ENCODE measurements around the gene PIP4K2A.
"Not testable (repeated sequence)": the region's sequence is repeated elsewhere in the genome, so short reads cannot be mapped to it uniquely, and the experiment has no call there.

The PIP4K2A gene

DNA sequence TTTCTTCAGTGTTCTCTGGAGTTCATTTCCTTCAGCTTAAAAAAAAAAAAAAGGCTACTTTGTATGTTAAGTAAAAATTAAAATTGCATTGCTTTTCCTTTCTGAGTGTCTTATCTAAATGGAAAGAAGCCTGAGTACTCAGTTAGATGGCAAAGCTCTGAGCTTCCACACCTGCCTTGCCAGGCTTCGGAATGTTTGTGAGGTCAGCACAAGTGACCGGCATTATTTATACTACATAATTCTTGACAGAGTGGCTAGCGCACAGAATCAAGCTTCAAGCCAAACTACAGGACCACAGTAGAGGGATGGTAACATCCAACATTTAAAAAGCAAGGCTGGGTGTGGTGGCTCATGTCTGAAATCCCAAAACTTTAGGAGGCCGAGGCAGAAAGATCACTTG lies 17.3 kb downstream of the PIP4K2A start:
- in situ Hi-C loops (cut with MboI; ENCODE audit: low sequenced_read_pairs), result no loop called here

DNA sequence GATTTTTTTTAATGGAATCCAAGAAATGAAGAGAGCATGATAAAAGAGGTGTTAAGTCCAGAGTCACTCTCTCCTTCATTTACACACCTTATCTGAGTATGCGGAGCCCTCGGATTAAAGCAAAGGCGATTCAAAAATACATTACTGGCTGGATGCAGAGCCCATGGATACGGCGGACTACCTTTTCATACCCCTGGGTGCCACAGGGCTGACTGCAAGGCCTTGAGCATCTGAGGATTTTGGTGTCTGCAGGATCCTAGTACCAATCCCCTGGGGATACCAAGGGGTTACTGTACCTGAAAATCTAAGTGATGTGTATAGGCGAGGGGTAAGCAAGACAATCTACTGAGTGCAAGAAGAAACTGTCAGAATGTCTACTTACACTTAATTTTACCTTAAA lies 20.5 kb downstream of the PIP4K2A start:
- in situ Hi-C loops (cut with MboI; ENCODE audit: low sequenced_read_pairs), result no loop called here

DNA sequence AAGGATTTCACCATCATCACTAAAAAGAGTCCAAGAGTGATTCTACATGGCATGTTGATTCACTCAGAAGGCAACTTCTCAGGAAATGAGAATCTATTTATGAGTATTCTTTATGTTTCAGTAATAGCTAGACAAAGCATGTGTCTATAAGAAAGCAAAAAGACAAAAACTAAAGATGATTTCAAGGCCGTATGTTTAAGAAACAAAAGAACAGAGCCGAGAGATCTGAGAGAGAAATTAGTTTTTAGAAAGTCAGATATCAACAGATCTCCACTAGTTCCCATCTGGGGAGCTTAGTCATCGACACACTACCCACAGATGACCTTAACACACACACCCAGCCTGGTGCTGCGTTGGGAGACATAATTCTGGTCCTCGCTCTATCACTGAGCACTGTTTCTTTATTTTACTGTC lies 21.0 kb downstream of the PIP4K2A start:
- in situ Hi-C loops (cut with MboI; ENCODE audit: low sequenced_read_pairs), result no loop called here

DNA sequence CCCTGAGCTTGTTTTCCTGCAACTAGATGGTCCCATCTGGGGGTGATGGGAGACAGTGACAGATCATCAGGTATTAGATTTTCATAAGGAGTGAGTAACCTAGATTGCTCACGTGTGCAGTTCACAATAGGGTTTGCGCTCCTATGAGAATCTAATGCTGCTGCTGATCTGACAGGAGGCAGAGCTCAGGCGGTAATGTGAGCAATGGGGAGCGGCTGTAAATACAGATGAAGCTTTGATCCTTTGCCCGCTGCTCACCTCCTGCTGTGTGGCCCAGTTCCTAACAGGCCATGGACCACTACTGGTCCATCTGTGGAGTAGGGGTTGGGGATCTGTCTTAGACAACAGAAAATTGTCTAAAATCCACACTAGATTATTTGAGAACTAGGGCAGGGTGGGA lies 22.3 kb downstream of the PIP4K2A start:
- in situ Hi-C loops (cut with MboI; ENCODE audit: low sequenced_read_pairs), result not testable (repeated sequence)

DNA sequence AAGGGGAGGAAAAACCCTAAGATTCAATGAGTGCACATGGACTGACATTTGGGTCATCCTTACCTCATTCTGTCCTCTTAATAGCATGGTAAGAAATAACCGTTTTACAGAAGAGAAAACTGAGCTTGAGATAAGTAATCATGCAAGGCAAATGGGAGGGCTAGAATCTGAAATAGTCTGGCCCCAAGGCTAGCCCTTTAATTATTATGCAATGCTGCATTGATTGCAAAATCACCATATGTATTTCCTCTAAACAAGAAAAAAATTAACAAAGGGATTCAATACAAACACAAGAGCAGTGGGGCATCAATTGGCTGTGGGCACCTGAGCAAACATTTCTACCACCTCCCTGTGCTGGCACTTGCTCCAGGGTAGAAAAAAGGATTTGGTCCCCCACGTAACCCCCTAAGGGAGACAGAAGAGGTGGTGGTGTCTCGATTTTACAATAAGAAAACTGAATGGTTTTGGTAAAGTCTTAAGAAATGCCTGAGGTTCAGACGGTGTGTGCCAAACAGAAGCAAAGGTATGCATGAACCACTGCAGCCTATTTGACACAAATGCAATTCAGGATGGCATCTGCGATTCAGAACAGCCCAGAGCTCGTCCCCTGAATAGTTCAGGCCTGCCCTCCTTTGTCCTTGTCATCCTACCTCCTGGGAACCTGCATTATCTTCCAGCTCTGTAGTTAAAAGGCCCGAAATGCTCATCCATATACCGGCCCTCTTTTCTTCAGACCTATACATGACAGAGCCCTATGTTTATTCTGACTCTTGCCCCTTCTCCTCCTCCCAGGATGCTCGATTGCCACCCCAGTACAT lies 23.6 kb downstream of the PIP4K2A start:
- in situ Hi-C loops (cut with MboI; ENCODE audit: low sequenced_read_pairs), result no loop called here

DNA sequence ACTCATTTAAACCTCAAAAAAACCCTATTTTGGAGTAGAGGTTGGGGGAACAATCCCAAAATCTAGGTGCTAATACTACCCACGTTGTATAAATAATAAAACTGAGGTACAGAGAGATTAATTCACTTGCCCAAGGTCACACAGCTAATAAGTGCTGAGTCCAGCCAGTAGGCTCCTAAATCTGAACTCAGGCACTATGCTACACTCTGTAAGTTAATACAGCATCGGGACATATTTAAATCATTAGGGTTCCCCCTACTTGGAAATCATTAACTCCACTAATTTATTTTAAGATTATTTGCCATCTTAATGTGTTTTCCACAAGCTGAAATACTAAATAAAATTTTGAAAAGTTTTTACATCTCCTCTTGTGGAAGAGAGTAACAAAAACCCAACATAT lies 24.2 kb downstream of the PIP4K2A start:
- in situ Hi-C loops (cut with MboI; ENCODE audit: low sequenced_read_pairs), result no loop called here

DNA sequence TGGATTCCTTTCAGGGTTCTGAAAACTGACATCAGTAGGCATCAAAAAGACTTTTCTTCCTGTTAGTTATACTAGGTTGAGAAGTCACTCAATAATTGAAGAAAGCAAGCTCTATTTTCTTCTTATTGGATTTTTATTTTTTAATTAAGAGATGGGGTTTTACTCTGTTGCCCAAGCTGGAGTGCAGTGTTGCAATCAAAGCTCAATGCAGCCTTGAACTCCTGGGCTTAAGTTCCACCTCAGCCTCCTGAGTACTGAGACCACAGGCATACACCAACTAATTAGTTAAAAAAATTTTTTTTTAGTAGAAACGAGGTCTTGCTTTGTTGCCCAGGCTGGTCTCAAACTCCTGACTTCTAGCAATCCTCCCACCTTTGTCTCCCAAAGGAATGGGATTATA lies 28.0 kb downstream of the PIP4K2A start:
- in situ Hi-C loops (cut with MboI; ENCODE audit: low sequenced_read_pairs), result no loop called here

DNA sequence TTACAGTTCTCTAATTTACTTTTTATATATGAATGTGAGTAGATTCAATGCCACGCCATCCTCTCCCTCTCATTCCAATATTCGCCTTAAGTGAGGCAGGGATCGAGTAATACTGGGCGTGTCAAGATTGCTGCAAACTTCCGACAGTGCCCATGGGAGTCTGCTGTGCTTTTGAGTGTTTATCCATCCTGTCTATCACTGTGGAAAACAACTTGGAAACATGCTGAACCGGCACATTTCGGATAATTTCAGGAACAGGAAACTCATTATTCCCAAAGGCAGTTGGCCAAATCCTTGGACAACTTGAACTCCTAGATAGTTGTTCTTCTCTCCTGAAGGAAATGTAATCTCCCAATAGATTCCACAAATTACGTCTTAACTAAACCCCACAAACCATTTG lies 28.5 kb downstream of the PIP4K2A start:
- in situ Hi-C loops (cut with MboI; ENCODE audit: low sequenced_read_pairs), result no loop called here

DNA sequence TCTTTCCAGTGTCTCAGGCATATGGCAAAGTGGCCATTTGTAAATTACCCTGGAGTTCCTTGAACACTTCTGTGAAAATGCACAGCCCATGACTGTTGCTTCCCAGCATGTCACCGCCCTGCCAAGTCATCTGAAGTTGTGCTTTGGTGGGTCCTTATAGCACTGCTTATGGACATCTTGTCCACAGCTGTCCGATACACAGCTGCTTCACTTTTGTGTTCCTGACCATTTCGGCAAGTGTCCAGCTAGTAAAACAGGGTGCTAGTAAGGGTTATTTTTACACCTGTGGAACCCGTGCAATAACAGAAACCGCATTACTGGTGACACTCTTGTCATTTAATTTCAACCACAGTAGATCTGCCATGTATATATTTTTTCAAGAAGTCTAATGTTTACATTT lies 29.7 kb downstream of the PIP4K2A start:
- in situ Hi-C loops (cut with MboI; ENCODE audit: low sequenced_read_pairs), result no loop called here

DNA sequence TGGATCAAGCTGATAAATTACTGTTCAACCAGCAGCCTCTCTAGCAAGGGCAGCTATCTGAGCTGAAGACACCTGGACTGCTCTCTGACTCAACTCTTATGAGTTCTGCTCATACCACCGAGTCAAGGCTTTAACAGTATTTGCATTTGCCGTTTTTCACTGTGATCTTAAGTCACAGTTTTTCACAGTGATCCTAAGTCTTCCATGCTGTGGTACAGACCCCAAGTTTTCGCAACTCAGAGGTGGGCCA lies 31.3 kb downstream of the PIP4K2A start:
- in situ Hi-C loops (cut with MboI; ENCODE audit: low sequenced_read_pairs), result no loop called here

DNA sequence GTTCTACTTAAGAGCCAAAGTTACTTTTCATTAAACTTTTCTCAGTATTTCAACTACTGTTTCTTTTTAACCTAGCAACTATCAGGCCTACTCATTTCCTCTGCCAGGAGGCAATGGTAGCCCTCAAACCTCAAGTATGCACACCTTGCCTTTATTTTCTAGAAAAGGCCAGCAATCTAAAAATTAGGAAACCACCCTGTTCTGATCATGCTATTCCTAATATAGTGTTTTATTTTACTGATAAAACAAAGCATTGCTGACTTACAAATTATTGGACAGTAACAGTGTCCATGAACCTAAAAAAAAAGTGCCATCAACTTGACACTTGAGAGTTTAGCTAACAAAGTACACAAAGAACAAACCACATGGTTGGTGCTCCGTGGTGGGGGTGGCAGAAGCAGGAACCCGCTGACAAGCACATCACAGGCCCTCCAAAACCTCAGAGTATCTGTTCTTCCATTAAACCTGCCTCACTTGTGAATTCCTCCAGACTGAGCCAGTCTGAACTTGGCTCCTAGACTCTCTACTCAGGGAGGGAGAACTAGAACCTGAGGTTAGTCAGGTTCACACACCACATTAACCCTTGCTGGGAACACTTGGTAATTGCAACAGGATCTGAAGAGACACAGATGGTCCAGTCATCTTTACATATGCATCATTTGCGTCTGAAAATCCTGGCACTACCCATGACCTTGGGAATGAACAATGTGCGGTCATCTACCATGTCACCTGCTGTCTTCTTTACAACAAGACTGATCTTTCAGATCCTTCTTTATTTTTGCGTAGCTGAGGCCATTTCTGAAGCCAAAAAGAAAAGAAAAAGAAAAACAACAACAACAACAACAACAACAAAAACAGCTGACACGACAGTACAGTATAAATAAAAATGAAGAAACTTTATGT lies 31.9 kb downstream of the PIP4K2A start:
- in situ Hi-C loops (cut with MboI; ENCODE audit: low sequenced_read_pairs), result no loop called here

DNA sequence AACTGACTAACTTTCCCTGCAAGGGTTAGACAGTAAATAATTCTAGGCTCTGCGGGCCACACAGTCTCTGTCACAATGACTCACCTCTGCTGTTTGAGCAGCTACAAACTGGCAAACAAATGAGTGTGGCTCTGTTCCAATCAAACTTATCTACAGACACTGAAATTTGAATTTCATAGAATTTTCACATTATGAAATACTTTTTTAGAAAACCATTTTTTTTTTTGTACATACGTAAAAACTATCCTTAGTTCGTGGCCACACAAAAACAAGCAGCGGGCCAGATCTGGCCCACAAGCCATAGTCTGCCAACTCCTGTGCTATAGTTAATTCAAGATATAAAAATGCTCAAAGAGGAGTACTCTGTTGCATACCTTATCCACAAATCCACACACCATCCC lies 32.6 kb downstream of the PIP4K2A start:
- in situ Hi-C loops (cut with MboI; ENCODE audit: low sequenced_read_pairs), result no loop called here

DNA sequence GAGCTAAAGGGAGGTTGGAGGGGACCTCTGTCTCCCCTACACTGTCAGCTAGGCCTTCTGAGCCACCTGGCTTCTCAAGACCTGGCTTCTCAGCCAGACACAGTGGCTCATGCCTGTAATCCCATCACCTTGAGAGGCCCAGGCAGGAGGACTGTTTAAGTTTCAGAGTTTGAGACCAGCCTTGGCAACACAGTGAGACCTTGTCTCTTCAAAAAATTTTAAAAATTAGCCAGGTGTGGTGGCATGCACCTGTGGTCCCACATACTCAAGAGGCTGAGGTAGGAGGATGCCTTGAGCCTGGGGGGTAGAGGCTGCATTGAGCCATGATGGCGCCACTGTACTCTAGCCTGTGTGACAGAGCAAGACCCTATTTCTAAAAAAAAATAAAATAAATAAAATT lies 33.1 kb downstream of the PIP4K2A start:
- in situ Hi-C loops (cut with MboI; ENCODE audit: low sequenced_read_pairs), result no loop called here

DNA sequence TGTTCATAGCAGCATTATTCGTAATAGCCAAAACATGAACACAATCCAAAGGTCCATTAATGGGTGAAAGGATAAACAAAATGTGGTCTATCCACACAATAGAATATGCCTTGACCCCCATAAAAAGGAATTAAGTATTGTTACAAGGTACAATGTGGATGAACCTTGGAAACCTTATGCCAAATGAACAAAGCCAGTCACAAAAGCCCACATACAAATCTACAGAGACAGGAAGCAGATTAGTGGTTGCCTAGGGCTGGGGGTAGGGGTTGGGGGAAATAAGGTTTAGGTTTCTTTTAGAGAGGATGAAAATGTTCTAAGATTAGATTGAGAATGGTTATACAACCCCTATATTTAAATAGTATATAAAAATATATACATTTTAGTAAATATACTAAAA lies 34.8 kb downstream of the PIP4K2A start:
- in situ Hi-C loops (cut with MboI; ENCODE audit: low sequenced_read_pairs), result no loop called here

DNA sequence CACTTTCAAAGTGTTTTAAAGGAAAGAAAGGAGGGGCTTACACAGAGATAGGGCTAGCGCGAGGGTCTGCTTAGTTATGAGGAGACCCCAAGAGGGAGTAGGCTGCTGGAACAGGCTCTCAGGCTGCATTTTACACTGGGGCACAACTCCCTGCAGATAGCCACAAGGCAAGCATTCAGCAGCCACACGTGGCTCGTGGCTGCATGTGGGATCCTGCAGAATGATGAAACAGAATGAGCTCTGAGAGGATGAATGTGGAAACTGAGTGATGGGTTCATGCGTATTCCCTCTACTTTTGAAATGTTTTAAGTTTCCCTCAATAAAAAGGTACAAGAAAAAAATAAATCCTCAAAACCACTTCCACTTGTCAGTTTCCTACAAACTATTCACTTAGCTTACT lies 37.0 kb downstream of the PIP4K2A start:
- in situ Hi-C loops (cut with MboI; ENCODE audit: low sequenced_read_pairs), result no loop called here

DNA sequence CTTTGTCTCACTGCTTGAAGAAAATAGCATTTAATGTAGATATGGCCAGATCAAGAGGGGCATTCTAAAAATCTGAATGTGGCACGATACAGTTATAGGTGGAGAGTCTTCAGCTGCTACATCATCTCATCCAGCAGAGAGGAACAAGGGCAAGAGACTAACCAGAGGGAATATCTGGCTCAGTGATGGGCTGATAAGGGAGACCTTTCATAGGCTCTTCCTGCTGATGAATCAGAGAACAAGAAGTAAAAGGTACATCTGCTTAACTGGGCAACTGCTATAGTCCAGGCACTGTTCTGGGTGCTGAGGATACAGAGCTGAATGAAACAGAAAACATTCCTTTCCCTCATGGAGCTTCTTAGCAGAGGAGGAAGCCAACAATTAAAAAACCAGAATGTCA lies 37.9 kb downstream of the PIP4K2A start:
- in situ Hi-C loops (cut with MboI; ENCODE audit: low sequenced_read_pairs), result no loop called here

DNA sequence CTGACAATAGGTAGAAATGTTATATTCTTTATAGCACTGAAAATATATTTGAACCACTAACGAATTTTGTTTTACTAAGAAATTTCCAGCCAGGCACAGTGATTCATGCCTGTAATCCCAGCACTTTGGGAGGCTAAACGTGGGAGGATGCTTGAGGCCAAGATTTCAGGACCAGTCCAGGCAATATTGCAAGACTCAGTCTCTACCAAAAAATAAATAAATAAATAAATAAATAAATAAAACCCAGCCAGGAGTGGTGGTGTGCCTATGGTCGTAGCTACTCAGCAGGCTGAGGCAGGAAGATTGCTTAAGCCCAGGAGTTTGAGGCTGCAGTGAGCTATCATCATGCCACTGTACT lies 39.8 kb downstream of the PIP4K2A start:
- in situ Hi-C loops (cut with MboI; ENCODE audit: low sequenced_read_pairs), result no loop called here

DNA sequence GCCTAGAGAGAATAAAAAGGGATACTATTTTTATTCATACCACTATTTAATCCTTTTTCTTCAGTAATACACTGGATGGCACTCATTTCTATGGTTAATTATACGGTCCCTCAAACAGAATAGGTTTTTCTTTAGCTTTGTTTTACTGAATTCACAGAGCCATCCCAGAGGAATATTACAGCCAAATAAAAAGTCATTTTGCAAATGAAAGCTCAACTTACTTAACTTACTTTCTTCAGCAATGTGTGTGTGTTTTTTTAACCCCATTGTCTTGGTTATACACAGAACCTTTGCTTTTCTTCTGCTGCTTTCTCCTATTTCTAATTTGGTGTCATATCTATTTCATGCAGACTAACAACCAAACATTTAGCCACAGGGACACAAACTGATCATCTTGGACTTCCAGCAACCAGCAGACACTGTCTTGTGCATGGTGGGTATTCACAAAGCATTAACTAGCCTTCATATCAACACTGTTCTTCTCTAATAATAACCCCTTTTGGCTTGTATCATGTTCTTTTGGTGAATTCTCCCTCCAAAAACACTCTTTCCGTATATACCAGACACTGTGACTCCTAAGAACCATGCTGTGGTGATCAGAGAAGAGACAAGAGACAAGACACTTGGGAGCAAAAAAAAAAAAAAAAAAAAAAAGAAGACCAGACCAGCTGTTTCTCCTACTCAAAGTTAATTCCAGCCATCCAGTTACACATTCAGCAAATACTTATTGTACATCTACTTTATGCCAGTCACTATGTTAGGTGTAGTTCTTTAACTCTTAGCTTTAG lies 40.4 kb downstream of the PIP4K2A start:
- in situ Hi-C loops (cut with MboI; ENCODE audit: low sequenced_read_pairs), result no loop called here

DNA sequence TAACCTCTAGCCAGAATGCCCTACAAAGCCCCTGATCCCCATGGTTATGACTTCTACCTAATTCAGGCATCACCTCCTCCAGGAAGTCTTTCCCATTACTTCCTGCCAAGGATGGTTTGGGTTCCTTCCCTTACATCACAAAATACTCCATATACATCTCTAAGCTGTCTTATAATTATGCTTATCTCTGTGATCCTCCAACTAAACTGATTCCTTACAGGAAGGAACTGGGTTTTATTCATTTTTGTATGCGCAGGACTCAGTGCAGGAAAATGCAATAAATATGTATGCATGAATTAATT lies 41.3 kb downstream of the PIP4K2A start:
- in situ Hi-C loops (cut with MboI; ENCODE audit: low sequenced_read_pairs), result no loop called here

DNA sequence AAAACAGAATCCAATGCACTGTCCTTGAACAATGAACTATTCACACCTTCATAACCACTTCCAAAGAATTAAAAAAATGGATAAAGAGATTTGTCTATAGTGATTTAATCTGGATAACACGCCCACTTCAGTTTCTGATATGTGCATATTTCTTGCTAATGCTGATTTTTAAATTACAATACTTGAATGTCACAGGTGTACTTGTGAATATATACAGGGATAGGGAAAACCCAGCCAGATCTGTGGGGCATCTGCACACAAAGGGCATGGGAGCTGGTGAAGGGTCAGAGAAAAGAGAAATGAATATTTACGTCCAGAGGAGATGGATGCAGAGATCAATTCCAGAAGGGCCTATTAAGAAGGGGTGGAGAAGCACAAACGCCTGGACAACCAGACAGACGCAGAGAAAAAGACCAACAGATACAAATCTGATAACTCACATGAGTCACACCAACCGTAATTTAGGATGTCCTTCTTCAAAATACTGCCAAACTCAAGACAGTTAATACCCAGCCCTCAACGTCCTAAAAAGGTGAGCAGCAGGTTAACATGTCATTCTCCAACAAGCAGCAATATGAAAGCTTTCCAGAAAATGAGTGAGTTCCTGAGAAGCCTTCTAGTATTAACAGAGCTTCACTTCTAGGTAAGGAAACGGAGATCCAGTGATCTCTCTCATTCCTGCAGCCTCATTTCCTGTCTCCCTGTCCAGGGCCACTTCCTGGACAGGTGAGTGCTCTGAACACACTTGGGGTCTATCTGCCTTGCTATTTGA lies 41.9 kb downstream of the PIP4K2A start:
- in situ Hi-C loops (cut with MboI; ENCODE audit: low sequenced_read_pairs), result no loop called here

DNA sequence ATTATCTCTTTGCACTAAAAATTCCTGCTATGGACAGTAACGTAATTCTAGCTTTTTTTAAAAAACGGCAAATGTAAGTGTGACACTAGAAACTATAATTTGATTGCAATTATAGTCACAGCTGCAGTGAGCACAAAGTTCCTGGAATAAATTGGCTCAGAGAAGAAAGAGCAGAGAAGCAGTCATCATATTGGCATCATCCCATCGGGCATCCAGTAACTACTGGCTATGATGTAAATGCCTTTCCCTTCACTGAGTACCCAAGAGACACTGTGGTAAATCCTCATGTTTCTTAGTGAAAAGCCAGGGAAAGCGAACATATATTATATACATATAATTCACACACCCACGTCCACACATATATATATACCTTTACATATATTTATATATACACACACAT lies 43.6 kb downstream of the PIP4K2A start:
- in situ Hi-C loops (cut with MboI; ENCODE audit: low sequenced_read_pairs), result no loop called here
